ENCODE measurements around the gene TRIM28. TPM values are rescaled to one million over a fixed set of nuclear protein-coding genes. Genes with fewer than 3 reads are reported as not detected.

TRIM28 gene
- total and polyA plus RNA-seq, 9 of the 15 experiments (the other 6 are each of a cell fraction or from before 2014, with no cell fraction given), result 12.1 to 797 (median 490) TPM

- peak; percentile 82 for ATAC-seq
- peak overlapping the region; percentile 97 for H3K4me2 ChIP-seq (ENCODE audit: insufficient read depth, low read length)
- TF ChIP-seq POLR2AphosphoS2 (IDR thresholded peaks at IDR 0.05; ENCODE audit: low read length) (peak; percentile 41; the same call in 1 of the 2 replicates), HIVEP1 (CRISPR knock-in tag; IDR thresholded peaks at IDR 0.05) (no peak), MTA2 (IDR thresholded peaks at IDR 0.05; ENCODE audit: low read depth) (no peak), GATAD2A (IDR thresholded peaks at IDR 0.05) (no peak), MTA1 (IDR thresholded peaks at IDR 0.05; ENCODE audit: borderline replicate concordance) (peak; percentile 97), ZNF764 (CRISPR knock-in tag; IDR thresholded peaks at IDR 0.05; ENCODE audit: low read depth) (no peak), E2F6 (IDR thresholded peaks at IDR 0.05; ENCODE audit: borderline replicate concordance in 1 of 2, extremely low read depth in 1 of 2, insufficient read depth in 1 of 2, insufficient read length in 1 of 2, low read depth in 1 of 2, low read length in 1 of 2, poor library complexity in 1 of 2, severe bottlenecking in 1 of 2) (peak; percentile 73 to 78), TSHZ1 (CRISPR knock-in tag; IDR thresholded peaks at IDR 0.05) (no peak), NR2C1 (IDR thresholded peaks at IDR 0.05) (no peak; the same call in 1 of the 2 replicates), NR2C1 (tag; IDR thresholded peaks at IDR 0.05) (peak; percentile 41; the same call in 1 of the 2 replicates), ZNF398 (CRISPR knock-in tag; IDR thresholded peaks at IDR 0.05) (no peak), ZBTB7A (IDR thresholded peaks at IDR 0.05; ENCODE audit: borderline replicate concordance, control insufficient read depth, low read depth, low read length) (peak; percentile 44; the same call in 1 of the 2 replicates), FUS (optimal IDR thresholded peaks at IDR 0.05; ENCODE audit: low read depth, low read length) (no peak)
These were observed 31.5 kb downstream of the TRIM28 start for GRCh38 chr19:58575183-58576041.

More at GRCh38 chr19:58575183-58576041, 31.5 kb downstream of the TRIM28 start:
- Histone ChIP-seq H3K79me2 (ENCODE audit: control insufficient read depth, insufficient read depth, low read length) (peaks cover 45% of the 10 kb centered on the region), H3K9me1 (ENCODE audit: control insufficient read depth, insufficient read depth, low read length) (no peaks in the 10 kb centered on the region), H3K27me3 (ENCODE audit: control insufficient read depth in 2 of 2, insufficient read depth in 2 of 2, low read length in 2 of 2) (no peaks in the 10 kb centered on the region), H3K36me3 (ENCODE audit: control insufficient read depth, insufficient read depth, low read length) (peaks cover 27% of the 10 kb centered on the region; the same call in 2 of the 3 replicates), H3K4me1 (replicated peaks in 1 of 2; ENCODE audit: control insufficient read depth in 2 of 2, insufficient read depth in 2 of 2, low read length in 2 of 2) (peaks cover 27 to 33% of the 10 kb centered on the region in 2 experiments; a peak in 4 of 5 replicates), H4K20me1 (replicated peaks; ENCODE audit: control insufficient read depth, insufficient read depth, low read length) (no peaks in the 10 kb centered on the region), H3K4me3 (peak overlapping the region; percentile 71), H3K27ac (ENCODE audit: extremely low read depth, low read depth, low read length) (peak overlapping the region; percentile 90), H3K9ac (ENCODE audit: insufficient read depth in 1 of 2, low read depth in 2 of 2, low read length in 2 of 2) (peak overlapping the region; percentile 91 to 97), H2AFZ (ENCODE audit: low read depth, low read length) (peak overlapping the region; percentile 93), H3K9me3 (replicated peaks; ENCODE audit: control insufficient read depth, insufficient read depth, low read depth, low read length) (no peaks in the 10 kb centered on the region)
- peak; percentile 88 for FAIRE-seq
- BruUV-seq (replicated peaks), result TSS peak; percentile 60
- POLR2A ChIA-PET, result interaction anchor here (0.6 to 1.6 kb wide), 9 partner anchors 9 to 275 kb away, joined by 3 to 8 read pairs (median 3); partner anchors contain the start of gene CHMP2A
- DNase-seq (ENCODE audit: extremely low read depth in 1 of 4, low spot score in 3 of 4), result peak; percentile 87 to 95 (median 87)
- 0% methylated on average over 47 of the region's 66 CpGs for WGBS (ENCODE audit: insufficient coverage, low coverage, missing lambda C conversion rate)
- CTCF ChIA-PET (ENCODE audit: low intra/inter-chr PET ratio), result no interaction called here
- intact Hi-C loops (cut with micrococcal nuclease) (loop anchor here (2.0 kb wide), 1 partner anchor 55 kb away; no protein-coding TSS in a partner anchor), in situ Hi-C loops (cut with MboI) (no loop called here)

All from K562 (cell line).